Left renal cortex interstitium (tissue), 4 donors: ENCODE measurements around the gene GADL1. TPM values are rescaled to one million over a fixed set of nuclear protein-coding genes. Genes with fewer than 3 reads are reported as not detected.

Experiments used
- DNase-seq, 4 donors: peaks; one replicate each; pipeline ENCODE4 v3.0.0-alpha.2; 2013; ENCODE audit warnings: low read depth in 4 of 4, low spot score in 2 of 4, missing footprints in 1 of 4
- polyA plus RNA-seq, 4 donors: library from polyadenylated mRNA; unstranded; fragments of 120-200 nt; gene quantifications; one replicate each; pipeline ENCODE4 v1.2.1, GENCODE V29; 2013; ENCODE audit not compliant: insufficient read length in 4 of 4

GADL1 gene
- polyA plus RNA-seq, 4 donors = 2.2 to 5.3 (median 3.2) TPM

DNA sequence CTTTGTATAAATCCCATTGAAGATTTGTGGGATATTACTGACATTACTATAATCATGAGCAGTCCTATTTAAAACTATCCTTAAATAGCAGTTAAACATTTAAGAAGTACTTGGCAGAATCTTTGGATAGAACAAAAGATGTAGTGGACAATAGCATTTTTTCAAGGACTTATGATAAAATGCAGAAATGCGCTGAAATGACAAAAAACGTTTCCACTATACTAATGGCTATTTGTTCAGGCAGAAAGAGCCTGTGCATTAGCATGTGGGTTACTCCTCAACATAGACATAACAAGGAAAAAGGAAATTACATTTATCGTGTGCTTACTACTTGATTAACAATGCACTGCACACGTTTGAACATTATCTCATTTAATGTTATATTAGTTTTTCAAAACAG is 80.7 kb downstream of the GADL1 start:
- DNase-seq = no peak

DNA sequence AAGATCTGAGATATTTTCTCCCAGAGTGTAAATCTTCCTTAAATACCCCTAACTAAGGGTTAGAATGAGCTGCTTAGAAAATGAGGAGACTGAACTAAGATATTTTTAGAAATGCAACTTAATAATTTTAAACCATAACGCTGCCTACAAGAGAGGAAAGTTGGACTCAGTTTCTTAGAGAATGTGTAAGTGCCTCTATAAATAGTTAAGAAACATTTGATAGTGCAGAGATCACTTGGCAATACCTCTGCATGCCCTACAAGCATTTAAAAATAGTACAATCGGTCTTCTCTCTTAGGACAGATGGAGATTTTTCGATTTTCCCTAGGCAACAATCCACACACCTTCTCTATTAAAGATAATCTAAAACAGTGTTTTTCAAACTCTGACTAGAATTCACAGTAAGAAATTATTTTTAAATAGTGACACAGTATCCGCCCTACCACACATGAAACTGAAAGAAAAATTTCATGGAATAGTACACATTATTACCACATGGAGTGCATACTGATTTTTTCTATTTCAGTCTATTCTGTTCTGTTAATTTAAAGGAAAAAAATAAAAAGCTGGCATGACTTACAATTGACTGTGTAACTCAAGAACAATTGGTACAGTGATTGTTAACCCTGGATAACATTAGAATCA is 83.2 kb downstream of the GADL1 start:
- no peak for DNase-seq

DNA sequence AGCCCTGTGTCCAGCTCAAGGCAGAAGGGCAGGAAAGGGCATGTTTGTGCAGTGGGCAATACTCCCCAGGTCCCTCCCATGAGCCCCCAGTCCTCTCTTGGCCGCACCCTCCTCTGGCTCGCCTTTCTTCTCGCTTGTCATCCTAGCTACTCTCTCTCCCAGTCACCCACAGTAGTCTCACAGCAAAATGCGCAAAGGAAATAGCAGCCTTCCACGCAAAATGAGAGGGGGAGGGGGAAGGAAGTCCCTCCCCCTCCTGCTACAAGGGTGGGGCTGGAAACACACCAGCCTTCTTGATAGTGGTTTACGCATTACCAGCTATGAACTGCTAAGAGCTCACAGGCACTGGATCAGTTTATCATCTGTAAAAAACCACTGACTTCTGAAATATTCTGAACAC is 83.8 kb downstream of the GADL1 start:
- no peak for DNase-seq

GRCh38 chr3:30805695-30806094 is 88.8 kb downstream of the GADL1 start:
- DNase-seq = no peak

- no peak for DNase-seq
These were observed 89.5 kb downstream of the GADL1 start for GRCh38 chr3:30804984-30805383.

DNA sequence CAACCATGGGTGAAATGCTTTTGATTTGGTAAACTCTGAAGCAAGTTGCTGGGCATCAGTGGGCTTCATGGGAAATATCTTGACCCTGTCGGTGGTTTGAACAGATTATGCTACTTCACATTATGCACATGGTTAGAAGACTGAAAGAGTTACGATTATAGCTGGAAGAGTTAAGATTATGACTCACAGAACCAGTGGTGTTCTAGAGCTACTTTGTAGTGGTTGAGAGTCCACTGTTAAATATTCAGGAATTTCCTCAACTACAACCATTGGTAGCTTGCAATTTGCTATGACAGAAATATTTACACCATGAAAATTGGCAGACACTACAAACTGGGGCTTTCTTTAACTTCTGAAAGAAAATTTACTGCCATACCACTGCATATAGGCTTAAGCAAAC is 99.3 kb downstream of the GADL1 start:
- DNase-seq = no peak

GRCh38 chr3:30793740-30794139 is 100.7 kb downstream of the GADL1 start:
- DNase-seq = no peak

GRCh38 chr3:30790150-30790549 is 104.3 kb downstream of the GADL1 start:
- DNase-seq = no peak

GRCh38 chr3:30786365-30786764 is 108.1 kb downstream of the GADL1 start:
- DNase-seq = no peak

- DNase-seq = no peak
These were observed 114.7 kb downstream of the GADL1 start for GRCh38 chr3:30779686-30780287.

DNA sequence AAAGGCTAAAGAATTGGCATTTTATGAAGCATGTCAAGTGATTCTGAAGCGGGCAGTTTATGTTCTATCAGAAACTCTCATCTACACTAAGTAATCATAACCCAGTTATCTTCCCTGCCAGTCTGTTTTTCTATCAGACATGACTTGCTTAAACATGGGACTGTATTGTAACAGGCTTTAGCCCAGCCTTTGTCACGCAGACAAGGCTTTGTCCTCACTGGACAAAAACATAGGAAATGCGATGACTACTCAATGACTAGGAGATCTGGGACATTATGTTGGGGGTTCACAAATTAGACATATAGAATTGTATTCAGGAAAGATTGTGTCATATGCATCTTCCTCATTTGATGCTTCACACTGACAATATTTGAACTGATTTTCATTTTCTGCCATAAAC is 115.5 kb downstream of the GADL1 start:
- DNase-seq = no peak

GRCh38 chr3:30777426-30778113 is 116.9 kb downstream of the GADL1 start:
- DNase-seq = no peak

- no peak for DNase-seq
These were observed 118.2 kb downstream of the GADL1 start for GRCh38 chr3:30776186-30776815.

DNA sequence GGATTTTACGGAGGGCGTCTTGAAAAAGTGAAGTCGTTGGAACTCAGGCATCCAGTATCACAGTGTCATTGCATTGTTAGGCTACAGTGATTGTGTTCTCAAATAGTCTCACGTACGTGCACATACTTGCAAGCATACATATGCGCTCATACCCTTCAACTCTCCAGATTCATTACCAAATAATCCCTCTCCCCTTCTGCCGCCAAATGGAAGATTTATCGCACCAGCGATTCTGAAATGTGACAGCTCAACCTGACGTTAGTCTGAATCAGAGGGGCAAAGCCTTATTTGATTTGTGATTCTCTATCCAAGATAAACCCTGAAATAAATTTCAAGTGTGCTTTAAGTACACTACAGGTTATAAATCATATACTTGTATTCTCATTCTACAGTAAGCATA is 119.4 kb downstream of the GADL1 start:
- peak in 1 of 4 donors; percentile 33 for DNase-seq

- DNase-seq = no peak
These were observed 120.4 kb downstream of the GADL1 start for GRCh38 chr3:30774062-30774461.

GRCh38 chr3:30770387-30770786 is 124.1 kb downstream of the GADL1 start:
- no peak for DNase-seq

- peak in 3 of 4 donors; percentile 48 to 74 (median 54) for DNase-seq
These were observed 125.5 kb downstream of the GADL1 start for GRCh38 chr3:30768703-30769550.

- DNase-seq = no peak
These were observed 126.4 kb downstream of the GADL1 start for GRCh38 chr3:30768046-30768445.

DNA sequence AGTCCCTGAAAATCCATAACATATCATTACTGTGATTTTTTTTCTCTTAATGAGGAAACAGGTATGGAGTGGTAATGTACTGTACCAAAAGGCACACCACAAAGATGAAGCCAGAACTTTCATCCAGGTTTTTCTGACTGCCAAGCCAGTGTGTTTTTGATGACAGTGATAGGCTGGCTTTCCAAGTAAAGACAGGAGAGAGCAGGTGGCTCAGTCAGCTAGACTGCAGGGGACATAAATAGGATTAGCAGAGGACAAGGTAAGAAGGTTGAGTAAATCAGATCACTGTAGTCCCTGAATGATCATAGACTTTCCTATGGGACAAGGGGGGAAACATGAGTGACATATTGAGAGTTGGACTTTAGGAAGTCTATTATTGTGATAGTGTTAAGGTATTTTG is 127.9 kb downstream of the GADL1 start:
- DNase-seq = no peak

DNA sequence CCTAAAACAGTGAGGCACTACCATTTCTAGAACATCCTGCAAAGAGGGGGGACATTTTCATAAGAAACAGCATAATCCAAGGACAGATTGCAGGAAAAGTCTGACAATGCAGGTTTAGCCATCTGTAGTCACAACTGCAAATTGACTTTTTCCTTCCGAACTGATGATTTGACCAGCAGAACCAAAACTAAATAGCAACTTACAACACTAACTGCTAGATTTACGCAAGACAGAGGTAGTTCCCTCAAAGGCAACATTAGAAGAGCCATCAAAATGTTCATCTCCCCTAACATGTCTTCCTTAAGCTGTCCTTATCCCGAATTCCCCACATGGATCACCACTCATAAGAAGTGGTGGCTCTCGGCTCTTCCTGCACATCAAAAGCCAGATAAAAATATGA is 129.6 kb downstream of the GADL1 start:
- DNase-seq = no peak

DNA sequence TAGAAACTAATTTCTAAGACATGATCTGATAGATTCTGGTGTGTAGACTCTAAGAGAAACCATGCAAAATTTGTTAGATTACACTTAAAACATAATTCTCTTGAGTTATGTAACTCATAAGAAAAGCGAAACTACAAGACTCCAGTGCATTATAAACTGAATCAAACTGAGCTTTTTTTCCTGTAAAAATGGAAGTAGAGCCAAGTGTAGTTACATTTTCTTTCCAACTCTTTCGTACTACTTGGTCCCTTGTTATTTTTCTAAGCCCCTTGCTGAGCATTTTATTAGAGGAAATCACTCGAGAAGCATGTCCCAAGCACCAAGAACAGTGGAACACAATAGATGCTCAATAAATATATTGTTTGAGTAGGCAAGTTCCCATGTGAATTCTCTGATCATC is 130.2 kb downstream of the GADL1 start:
- DNase-seq = no peak
